Astrocyte of the cerebellum (primary cell): ENCODE data around the gene KRT38.

ENCODE experiments used
- DNase-seq: peaks from one replicate; pipeline ENCODE4 v3.0.0-alpha.2; 2011; ENCODE audit warnings: low read depth
- H3K4me3 ChIP-seq: 2 replicates; pipeline ENCODE4 v1.5.1; 2011; ENCODE audit warnings: mild to moderate bottlenecking, low read depth, low read length, moderate library complexity
- in situ Hi-C: cut with HindIII; loops from 2 replicates; pipeline ENCODE4 v1.10.0; 2017; ENCODE audit warnings: low sequenced_read_pairs
- TF ChIP-seq, protein P1 (sequence below): IDR thresholded peaks from 2 replicates; pipeline ENCODE4 v1.5.1; 2012; ENCODE audit warnings: low read length, low read depth, moderate library complexity, mild to moderate bottlenecking; ENCODE audit errors: missing control alignments

Gene KRT38

DNA sequence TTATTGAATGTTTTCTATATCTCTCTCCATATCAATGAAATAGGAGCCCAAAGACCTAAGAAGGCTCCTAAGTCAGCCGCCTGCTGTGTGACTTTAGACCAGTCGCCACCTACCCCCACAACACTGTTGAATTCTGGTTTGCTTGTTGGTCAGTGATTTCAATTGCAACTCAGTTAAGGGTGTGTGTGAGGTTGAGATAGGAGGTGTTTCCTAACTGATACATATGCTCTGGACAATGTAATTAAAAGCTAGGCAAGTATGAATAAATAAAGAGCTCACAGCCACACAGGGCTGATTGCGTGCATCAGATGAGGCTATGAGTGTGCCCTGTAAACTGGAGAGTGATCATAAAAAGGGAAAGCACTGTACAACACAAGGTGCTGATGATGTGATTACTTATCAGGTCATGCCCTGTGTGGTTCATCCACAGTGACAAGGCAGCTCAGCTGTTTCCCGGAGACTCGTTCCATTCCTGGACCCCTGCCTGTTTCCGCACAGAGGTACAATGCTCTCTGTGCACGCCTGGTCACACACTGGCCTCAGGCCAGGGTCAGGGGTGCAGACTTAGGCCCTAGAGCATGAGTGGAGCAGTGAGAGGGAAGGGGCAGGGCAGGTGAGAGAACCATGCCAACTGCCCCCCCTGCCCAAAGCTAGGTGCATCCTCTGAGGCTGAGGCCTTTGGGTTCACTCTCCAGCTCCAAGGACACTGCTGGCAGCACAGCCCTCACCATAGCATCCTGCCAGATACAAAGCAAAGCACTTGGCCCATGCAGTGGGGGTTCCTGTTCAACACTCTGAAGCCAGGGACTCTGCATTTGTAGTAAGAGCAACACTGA, 43.4 kb upstream of the KRT38 start:
- in situ Hi-C loops, result no loop called here
- no peak overlapping the region for H3K4me3 ChIP-seq
- DNase-seq, result no peak
- TF ChIP-seq, protein P1, sequence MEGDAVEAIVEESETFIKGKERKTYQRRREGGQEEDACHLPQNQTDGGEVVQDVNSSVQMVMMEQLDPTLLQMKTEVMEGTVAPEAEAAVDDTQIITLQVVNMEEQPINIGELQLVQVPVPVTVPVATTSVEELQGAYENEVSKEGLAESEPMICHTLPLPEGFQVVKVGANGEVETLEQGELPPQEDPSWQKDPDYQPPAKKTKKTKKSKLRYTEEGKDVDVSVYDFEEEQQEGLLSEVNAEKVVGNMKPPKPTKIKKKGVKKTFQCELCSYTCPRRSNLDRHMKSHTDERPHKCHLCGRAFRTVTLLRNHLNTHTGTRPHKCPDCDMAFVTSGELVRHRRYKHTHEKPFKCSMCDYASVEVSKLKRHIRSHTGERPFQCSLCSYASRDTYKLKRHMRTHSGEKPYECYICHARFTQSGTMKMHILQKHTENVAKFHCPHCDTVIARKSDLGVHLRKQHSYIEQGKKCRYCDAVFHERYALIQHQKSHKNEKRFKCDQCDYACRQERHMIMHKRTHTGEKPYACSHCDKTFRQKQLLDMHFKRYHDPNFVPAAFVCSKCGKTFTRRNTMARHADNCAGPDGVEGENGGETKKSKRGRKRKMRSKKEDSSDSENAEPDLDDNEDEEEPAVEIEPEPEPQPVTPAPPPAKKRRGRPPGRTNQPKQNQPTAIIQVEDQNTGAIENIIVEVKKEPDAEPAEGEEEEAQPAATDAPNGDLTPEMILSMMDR, result no peak

DNA sequence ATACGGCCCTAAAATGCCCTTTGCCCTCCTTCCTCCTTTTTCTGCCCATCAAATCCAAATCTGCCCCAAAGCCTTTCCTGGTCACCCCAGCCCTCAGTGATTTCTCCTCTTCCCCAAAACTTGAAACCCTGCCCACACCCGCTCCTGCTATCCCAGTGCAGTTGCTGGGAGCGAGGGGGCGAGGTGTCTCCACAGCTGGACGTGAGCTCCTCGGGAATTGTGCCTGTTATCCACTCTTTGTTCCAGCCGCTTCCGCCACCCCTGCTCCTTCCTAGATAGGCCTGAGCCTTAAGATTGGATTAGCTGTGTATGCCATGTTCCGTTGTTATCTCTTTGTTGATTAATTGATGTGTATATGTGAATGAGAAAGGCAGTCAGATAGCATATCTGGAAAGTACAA, 42.7 kb upstream of the KRT38 start:
- in situ Hi-C loops, result no loop called here
- H3K4me3 ChIP-seq, result no peak overlapping the region
- DNase-seq, result no peak
- TF ChIP-seq, protein P1, result no peak

DNA sequence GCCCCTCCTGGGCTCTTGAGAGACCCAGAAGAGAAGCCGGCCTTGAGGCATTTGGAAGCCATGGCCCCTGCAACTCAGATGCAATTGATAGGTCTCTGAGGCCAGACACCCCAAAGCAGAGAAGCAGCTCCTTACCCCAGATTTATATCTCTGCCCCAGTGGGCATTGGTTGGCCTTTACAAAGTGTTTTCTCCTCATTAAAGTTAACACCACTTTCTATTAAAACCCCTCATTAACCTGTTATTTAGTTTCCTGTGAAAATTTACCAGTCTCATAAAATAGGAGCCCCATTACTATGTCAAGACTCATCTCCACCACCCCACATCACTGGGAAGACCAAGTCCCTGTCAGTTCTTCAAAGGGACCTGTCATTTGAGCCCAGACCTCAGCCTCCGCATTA, 40.3 kb upstream of the KRT38 start, which contains the start of gene KRT35:
Gene KRT35, minus strand, starts transcription at position 116 of the 400 bp plus-strand sequence. Its CDS starts 54 bp downstream, at position 62.
- no peak within 1 kb of the TSS for H3K4me3 ChIP-seq
- TF ChIP-seq, protein P1, result no peak
- in situ Hi-C loops, result no loop called here
- no peak for DNase-seq

DNA sequence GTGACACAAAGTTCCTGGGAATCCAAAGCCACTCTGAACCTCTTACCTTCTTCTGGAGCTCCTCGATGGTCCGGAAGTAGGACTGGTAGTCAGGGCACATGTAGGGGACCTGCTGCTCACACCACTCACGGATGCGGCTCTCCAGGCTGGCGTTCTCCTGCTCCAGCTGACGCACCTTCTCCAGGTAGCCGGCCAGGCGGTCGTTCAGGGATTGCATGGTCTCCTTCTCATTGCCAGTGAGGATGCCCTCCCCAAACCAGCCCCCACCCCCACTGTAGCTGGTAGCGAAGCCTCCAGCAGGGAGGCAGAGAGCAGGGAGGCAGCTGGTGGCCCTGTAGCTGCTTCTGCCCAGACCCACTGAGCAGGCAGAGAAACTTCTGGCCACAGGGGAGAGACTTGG, 39.8 kb upstream of the KRT38 start:
- DNase-seq, result no peak
- TF ChIP-seq, protein P1, result no peak
- no peak overlapping the region for H3K4me3 ChIP-seq
- in situ Hi-C loops, result no loop called here

DNA sequence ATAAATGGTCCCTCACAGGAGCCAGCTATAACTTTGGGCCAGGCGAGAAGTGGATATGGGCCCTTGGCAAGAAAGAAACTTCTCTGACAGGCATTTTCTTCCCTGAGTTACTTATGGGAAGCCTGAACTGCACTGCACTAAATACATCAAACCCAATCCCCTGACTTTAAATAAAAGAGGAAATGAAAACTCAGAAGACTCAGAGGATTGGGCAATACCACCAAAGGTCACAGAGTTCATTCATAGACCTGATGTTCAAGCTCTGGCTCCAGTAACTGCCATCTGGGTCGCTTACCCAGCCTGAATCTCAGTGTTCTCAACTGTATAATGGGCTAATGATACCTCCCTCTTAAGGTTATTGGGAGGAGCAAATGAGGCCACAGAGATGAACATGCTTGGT, 39.4 kb upstream of the KRT38 start:
- no peak for DNase-seq
- TF ChIP-seq, protein P1, result no peak
- in situ Hi-C loops, result no loop called here
- H3K4me3 ChIP-seq, result no peak overlapping the region

DNA sequence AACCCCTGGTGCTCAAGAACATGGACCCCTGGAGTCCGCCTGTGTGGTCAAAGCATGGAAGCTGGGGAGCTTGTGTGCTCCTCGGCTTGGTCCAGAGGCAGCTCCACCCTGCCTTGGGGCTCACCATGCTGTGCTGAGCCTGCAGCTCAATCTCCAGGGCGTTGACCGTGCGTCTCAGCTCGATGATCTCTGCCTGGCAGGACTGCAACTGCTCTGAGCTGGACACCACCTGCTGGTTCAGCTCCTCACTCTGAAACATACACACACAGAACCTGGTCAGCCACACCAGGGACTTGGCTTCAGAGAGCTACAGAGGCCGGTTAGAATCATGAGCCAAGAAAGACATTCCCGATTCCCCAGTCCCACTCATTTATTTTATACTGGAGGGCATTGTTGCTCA, 37.5 kb upstream of the KRT38 start:
- in situ Hi-C loops, result no loop called here
- no peak for DNase-seq
- TF ChIP-seq, protein P1, result no peak
- no peak overlapping the region for H3K4me3 ChIP-seq
